ENCODE results near the gene CDC42.

The CDC42 gene

GRCh38 chr1:22045604-22046228, 6.8 kb upstream of the CDC42 start:
- H4K5ac ChIP-seq (ENCODE audit: low read length), result no peak overlapping the region
- no peak overlapping the region for H3K9ac ChIP-seq (ENCODE audit: low read length)
- no peak overlapping the region for H4K8ac ChIP-seq (ENCODE audit: low read depth, low read length)
- H2BK5ac ChIP-seq (ENCODE audit: low read length), result no peak overlapping the region
- H3K27me3 ChIP-seq (ENCODE audit: insufficient read depth, low read length, poor library complexity), result no peaks in the 10 kb centered on the region
- H3K23ac ChIP-seq (ENCODE audit: low read length), result no peak overlapping the region
- no peak overlapping the region for H3K4ac ChIP-seq (ENCODE audit: low read depth, low read length)
- no peak overlapping the region for H3K4me2 ChIP-seq (ENCODE audit: low read length)
- no peaks in the 10 kb centered on the region for H3K79me1 ChIP-seq (ENCODE audit: low read length)
- no CpG with 5 or more reads among the region's 2 CpGs for WGBS (ENCODE audit: extremely low coverage, insufficient coverage, low lambda C conversion rate)
- H3K36me3 ChIP-seq (ENCODE audit: control insufficient read depth, insufficient read depth, low read length), result no peaks in the 10 kb centered on the region
- no peak overlapping the region for H3K56ac ChIP-seq (ENCODE audit: low read length)
- H2BK15ac ChIP-seq (replicated peaks; ENCODE audit: low read depth), result no peak overlapping the region
- no peak for DNase-seq
- no peak overlapping the region for H2BK120ac ChIP-seq (ENCODE audit: low read depth, low read length)
- H3K79me2 ChIP-seq (ENCODE audit: control insufficient read depth, insufficient read depth, low read length), result no peaks in the 10 kb centered on the region
- no peak overlapping the region for H3K4me3 ChIP-seq (ENCODE audit: low read length)
- H3K27ac ChIP-seq (ENCODE audit: low read depth, low read length), result no peak overlapping the region
- no peaks in the 10 kb centered on the region for H3K4me1 ChIP-seq (ENCODE audit: control insufficient read depth, low read depth, low read length)
- H3K18ac ChIP-seq (ENCODE audit: low read length), result no peak overlapping the region
- no peak overlapping the region for H2AK5ac ChIP-seq (ENCODE audit: low read length)

DNA sequence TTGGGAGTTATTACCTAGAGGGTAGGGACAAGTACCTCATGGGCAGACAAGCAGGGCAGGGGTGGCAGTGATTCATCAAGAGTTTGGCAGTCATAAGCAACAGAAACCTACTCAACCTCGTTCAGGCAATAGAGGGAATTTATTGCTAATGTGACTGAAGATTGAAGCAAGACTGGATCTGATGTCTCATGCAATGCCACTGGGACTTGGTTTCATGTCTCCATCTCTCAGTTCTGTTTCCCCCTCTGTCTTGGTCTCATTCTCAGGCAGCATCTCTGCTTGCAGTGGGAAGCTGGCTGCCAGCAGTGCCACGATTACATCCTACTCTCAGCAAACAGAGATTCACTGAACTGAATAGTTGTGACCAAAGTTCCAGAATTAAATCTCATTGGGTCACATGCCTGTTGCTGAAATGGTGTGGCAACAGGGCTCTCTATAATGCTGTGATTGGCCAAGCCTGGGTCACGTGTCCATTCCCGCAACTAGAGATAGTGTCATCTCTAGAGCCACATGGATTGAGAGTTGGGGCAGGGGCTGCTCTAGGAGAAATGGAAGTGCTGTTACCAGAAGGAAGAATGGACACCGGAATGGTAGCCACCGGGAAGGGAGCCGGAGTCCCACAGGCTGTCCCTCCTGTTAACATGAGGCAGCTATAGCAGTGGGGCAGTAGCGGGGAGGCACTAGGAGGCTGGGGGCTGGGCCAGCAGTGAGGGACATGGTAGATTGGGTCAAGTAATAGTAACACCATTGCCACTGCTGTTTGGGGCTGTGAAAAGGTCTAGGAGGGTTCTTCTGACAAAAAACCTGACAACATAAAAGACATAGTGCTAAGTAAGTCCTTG, 3.9 kb upstream of the CDC42 start:
- WGBS (ENCODE audit: extremely low coverage, insufficient coverage, low lambda C conversion rate), result no CpG with 5 or more reads among the region's 8 CpGs
- Histone ChIP-seq H2AK5ac (ENCODE audit: low read length) (no peak overlapping the region), H3K27me3 (ENCODE audit: insufficient read depth, low read length, poor library complexity) (no peaks in the 10 kb centered on the region), H4K8ac (ENCODE audit: low read depth, low read length) (no peak overlapping the region), H2BK5ac (ENCODE audit: low read length) (no peak overlapping the region), H2BK15ac (replicated peaks; ENCODE audit: low read depth) (no peak overlapping the region), H3K27ac (ENCODE audit: low read depth, low read length) (no peak overlapping the region), H4K5ac (ENCODE audit: low read length) (no peak overlapping the region), H3K23ac (ENCODE audit: low read length) (no peak overlapping the region), H3K4me2 (ENCODE audit: low read length) (no peak overlapping the region), H3K4ac (ENCODE audit: low read depth, low read length) (no peak overlapping the region), H3K36me3 (ENCODE audit: control insufficient read depth, insufficient read depth, low read length) (no peaks in the 10 kb centered on the region), H3K79me1 (ENCODE audit: low read length) (no peaks in the 10 kb centered on the region), H3K4me1 (ENCODE audit: control insufficient read depth, low read depth, low read length) (no peaks in the 10 kb centered on the region), H3K56ac (ENCODE audit: low read length) (no peak overlapping the region), H3K4me3 (ENCODE audit: low read length) (no peak overlapping the region), H3K9ac (ENCODE audit: low read length) (no peak overlapping the region), H3K79me2 (ENCODE audit: control insufficient read depth, insufficient read depth, low read length) (peaks cover 4% of the 10 kb centered on the region), H2BK120ac (ENCODE audit: low read depth, low read length) (no peak overlapping the region), H3K18ac (ENCODE audit: low read length) (no peak overlapping the region)
- DNase-seq, result peak; percentile 36

DNA sequence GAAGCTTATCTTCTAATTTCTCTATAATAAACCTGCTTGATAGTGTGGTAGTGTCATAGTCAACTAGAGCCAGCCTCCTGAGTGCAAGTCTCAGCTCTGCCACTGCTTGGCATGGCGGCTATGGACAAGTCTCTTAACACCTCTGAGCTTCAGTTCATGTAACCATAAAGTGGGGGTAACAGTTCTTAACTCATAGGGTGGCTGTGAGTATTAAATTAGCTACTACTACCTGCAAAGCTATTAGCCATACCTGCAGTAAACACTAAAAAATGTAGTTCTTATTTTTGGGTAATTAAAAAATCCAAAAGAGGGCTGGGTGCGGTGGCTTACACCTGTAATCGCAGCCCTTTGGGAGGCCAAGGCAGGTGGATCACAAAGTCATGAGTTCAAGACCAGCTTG, 2.2 kb upstream of the CDC42 start:
- Histone ChIP-seq H3K4me2 (ENCODE audit: low read length) (no peak overlapping the region), H4K5ac (ENCODE audit: low read length) (no peak overlapping the region), H3K27me3 (ENCODE audit: insufficient read depth, low read length, poor library complexity) (no peaks in the 10 kb centered on the region)

DNA sequence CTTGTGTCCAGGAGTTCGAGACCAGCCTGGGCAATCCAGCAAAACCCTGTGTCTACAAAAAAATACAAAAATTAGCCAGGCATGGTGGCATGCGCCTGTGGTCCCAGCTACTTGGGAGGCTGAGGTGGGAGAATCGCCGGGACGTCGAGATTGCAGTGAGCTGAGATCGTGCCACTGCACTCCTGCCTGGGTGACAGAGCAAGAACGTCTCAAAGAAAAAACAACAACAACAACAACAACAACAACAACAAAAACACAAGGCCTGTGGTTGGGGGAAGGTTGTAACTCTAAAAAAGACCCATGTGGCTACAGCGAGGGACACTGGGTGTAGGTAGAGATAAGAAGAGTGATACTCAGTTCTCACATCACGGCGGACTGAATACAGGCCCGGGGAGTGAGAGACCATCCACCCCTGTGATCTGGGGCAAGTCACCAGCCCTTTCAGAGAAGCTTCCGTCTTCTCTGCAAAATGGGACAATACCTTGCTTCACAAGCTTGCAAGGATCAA, 848 bp upstream of the CDC42 start:
- WGBS (ENCODE audit: extremely low coverage, insufficient coverage, low lambda C conversion rate), result no CpG with 5 or more reads among the region's 13 CpGs
- DNase-seq, result no peak
- H3K4me2 ChIP-seq (ENCODE audit: low read length), result no peak overlapping the region
- no peaks in the 10 kb centered on the region for H3K79me1 ChIP-seq (ENCODE audit: low read length)
- no peak overlapping the region for H4K8ac ChIP-seq (ENCODE audit: low read depth, low read length)
- H3K9ac ChIP-seq (ENCODE audit: low read length), result no peak overlapping the region
- H3K27me3 ChIP-seq (ENCODE audit: insufficient read depth, low read length, poor library complexity), result no peaks in the 10 kb centered on the region
- no peaks in the 10 kb centered on the region for H3K4me1 ChIP-seq (ENCODE audit: control insufficient read depth, low read depth, low read length)
- H2BK15ac ChIP-seq (replicated peaks; ENCODE audit: low read depth), result no peak overlapping the region
- no peak overlapping the region for H3K4me3 ChIP-seq (ENCODE audit: low read length)
- no peak overlapping the region for H3K4ac ChIP-seq (ENCODE audit: low read depth, low read length)
- H2BK120ac ChIP-seq (ENCODE audit: low read depth, low read length), result no peak overlapping the region
- no peak overlapping the region for H4K5ac ChIP-seq (ENCODE audit: low read length)
- H3K79me2 ChIP-seq (ENCODE audit: control insufficient read depth, insufficient read depth, low read length), result peaks cover 31% of the 10 kb centered on the region
- no peaks in the 10 kb centered on the region for H3K36me3 ChIP-seq (ENCODE audit: control insufficient read depth, insufficient read depth, low read length)
- no peak overlapping the region for H3K27ac ChIP-seq (ENCODE audit: low read depth, low read length)
- H3K56ac ChIP-seq (ENCODE audit: low read length), result no peak overlapping the region
- H3K23ac ChIP-seq (ENCODE audit: low read length), result no peak overlapping the region
- no peak overlapping the region for H3K18ac ChIP-seq (ENCODE audit: low read length)
- no peak overlapping the region for H2AK5ac ChIP-seq (ENCODE audit: low read length)
- H2BK5ac ChIP-seq (ENCODE audit: low read length), result no peak overlapping the region

More for the DNA sequence above, 2.2 kb upstream of the CDC42 start:
- Histone ChIP-seq H3K56ac (ENCODE audit: low read length) (no peak overlapping the region), H3K36me3 (ENCODE audit: control insufficient read depth, insufficient read depth, low read length) (no peaks in the 10 kb centered on the region), H2BK5ac (ENCODE audit: low read length) (no peak overlapping the region), H3K79me2 (ENCODE audit: control insufficient read depth, insufficient read depth, low read length) (peaks cover 18% of the 10 kb centered on the region), H3K9ac (ENCODE audit: low read length) (no peak overlapping the region), H3K23ac (ENCODE audit: low read length) (no peak overlapping the region), H3K18ac (ENCODE audit: low read length) (no peak overlapping the region), H3K4me1 (ENCODE audit: control insufficient read depth, low read depth, low read length) (no peaks in the 10 kb centered on the region), H3K27ac (ENCODE audit: low read depth, low read length) (no peak overlapping the region), H2AK5ac (ENCODE audit: low read length) (no peak overlapping the region), H3K79me1 (ENCODE audit: low read length) (no peaks in the 10 kb centered on the region), H2BK15ac (replicated peaks; ENCODE audit: low read depth) (no peak overlapping the region), H3K4me3 (ENCODE audit: low read length) (no peak overlapping the region), H3K4ac (ENCODE audit: low read depth, low read length) (no peak overlapping the region), H2BK120ac (ENCODE audit: low read depth, low read length) (no peak overlapping the region), H4K8ac (ENCODE audit: low read depth, low read length) (no peak overlapping the region)
- no peak for DNase-seq
- no CpG with 5 or more reads among the region's 3 CpGs for WGBS (ENCODE audit: extremely low coverage, insufficient coverage, low lambda C conversion rate)

DNA sequence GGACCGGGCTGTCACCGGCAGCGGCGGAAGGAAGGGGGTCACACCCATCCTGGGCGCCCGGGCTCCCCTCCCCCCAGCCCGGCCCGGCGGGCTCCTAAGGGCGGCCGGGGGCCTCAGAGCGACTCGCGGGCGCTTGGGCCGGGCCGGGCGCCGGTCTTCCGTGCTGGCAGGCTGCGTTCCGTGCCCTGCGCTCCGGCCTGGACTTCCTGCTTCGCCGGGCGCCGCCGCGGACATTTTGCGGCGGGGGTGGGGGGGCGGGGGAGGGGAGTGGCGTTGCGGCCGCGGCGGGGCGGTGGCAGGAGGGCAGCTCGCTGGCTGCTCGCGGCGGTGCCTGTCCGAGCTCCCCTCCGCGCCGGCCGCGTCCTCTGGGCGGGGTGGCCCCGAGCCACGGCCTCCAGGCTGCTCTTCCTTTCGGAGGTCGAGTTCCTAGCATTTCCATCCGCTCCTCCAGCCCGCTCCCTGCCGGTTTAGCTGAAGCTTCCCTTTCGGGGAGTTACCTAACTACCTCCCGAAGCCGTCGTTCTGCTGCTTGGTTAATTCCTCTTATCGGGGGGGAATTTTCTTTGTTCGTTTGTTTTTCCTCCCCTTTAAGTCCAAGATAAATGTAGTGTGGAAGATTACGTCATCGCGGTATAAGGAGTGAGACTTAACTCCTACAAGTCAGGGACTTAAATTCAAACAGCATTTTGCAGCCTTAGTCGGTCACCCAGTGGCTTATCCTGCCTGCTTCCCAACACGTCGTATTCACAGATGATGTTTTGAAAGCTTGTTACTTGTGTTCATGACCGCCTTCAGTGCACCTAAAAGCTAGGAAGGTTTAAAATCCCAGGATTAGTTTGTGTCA, 730 bp downstream of the CDC42 start:
- Histone ChIP-seq H2AK5ac (ENCODE audit: low read length) (peak overlapping the region; percentile 82), H3K4me1 (ENCODE audit: control insufficient read depth, low read depth, low read length) (no peaks in the 10 kb centered on the region), H3K4me3 (ENCODE audit: low read length) (peak overlapping the region; percentile 96), H3K4ac (ENCODE audit: low read depth, low read length) (peak overlapping the region; percentile 99), H3K27me3 (ENCODE audit: insufficient read depth, low read length, poor library complexity) (no peaks in the 10 kb centered on the region), H4K8ac (ENCODE audit: low read depth, low read length) (peak overlapping the region; percentile 100), H3K36me3 (ENCODE audit: control insufficient read depth, insufficient read depth, low read length) (no peaks in the 10 kb centered on the region), H3K27ac (ENCODE audit: low read depth, low read length) (peak overlapping the region; percentile 99), H3K9ac (ENCODE audit: low read length) (peak overlapping the region; percentile 99), H3K56ac (ENCODE audit: low read length) (peak overlapping the region; percentile 98), H4K5ac (ENCODE audit: low read length) (no peak overlapping the region), H3K23ac (ENCODE audit: low read length) (peak overlapping the region; percentile 66), H3K18ac (ENCODE audit: low read length) (peak overlapping the region; percentile 99), H3K79me2 (ENCODE audit: control insufficient read depth, insufficient read depth, low read length) (peaks cover 47% of the 10 kb centered on the region), H3K79me1 (ENCODE audit: low read length) (peaks cover 2% of the 10 kb centered on the region), H2BK5ac (ENCODE audit: low read length) (peak overlapping the region; percentile 59), H2BK15ac (replicated peaks; ENCODE audit: low read depth) (no peak overlapping the region), H3K4me2 (ENCODE audit: low read length) (peak overlapping the region; percentile 100), H2BK120ac (ENCODE audit: low read depth, low read length) (peak overlapping the region; percentile 97)
- peak; percentile 91 for DNase-seq
- no CpG with 5 or more reads among the region's 70 CpGs for WGBS (ENCODE audit: extremely low coverage, insufficient coverage, low lambda C conversion rate)
